HG03558 (cell line): ENCODE measurements around the gene DDR1.
"Not testable (repeated sequence)": the region's sequence is repeated elsewhere in the genome, so short reads cannot be mapped to it uniquely, and the experiment has no call there.

Experiments
- ATAC-seq: cut with Tn5 transposase; IDR thresholded peaks from one replicate; pipeline ENCODE4 v1.9.1; 2021; ENCODE audit warnings: moderate number of reproducible peaks; ENCODE audit not compliant: unreplicated experiment; ENCODE audit errors: extremely low read depth

Gene DDR1

GRCh38 chr6:30891816-30892538 is 7.7 kb downstream of the DDR1 start:
- no peak for ATAC-seq

- no peak for ATAC-seq
Measured at GRCh38 chr6:30893001-30893591, 8.8 kb downstream of the DDR1 start.

- ATAC-seq, result no peak
Measured at GRCh38 chr6:30893666-30894065, 9.3 kb downstream of the DDR1 start.

GRCh38 chr6:30894381-30894780 is 10.1 kb downstream of the DDR1 start:
- no peak for ATAC-seq

- no peak for ATAC-seq
Measured at GRCh38 chr6:30894935-30895334, 10.6 kb downstream of the DDR1 start.

- ATAC-seq, result no peak
Measured at GRCh38 chr6:30895343-30895742, 11.0 kb downstream of the DDR1 start.

GRCh38 chr6:30896541-30896940 is 12.2 kb downstream of the DDR1 start:
- no peak for ATAC-seq

GRCh38 chr6:30897882-30898281 is 13.6 kb downstream of the DDR1 start:
- no peak for ATAC-seq

- ATAC-seq, result no peak
Measured at GRCh38 chr6:30898750-30899360, 14.5 kb downstream of the DDR1 start.

- ATAC-seq, result no peak
Measured at GRCh38 chr6:30900863-30901417, 16.6 kb downstream of the DDR1 start.

- ATAC-seq, result no peak
Measured at GRCh38 chr6:30901436-30901835, 17.1 kb downstream of the DDR1 start.

GRCh38 chr6:30902196-30902595 is 17.9 kb downstream of the DDR1 start:
- ATAC-seq, result not testable (repeated sequence)

GRCh38 chr6:30902709-30903108 is 18.4 kb downstream of the DDR1 start:
- no peak for ATAC-seq

- ATAC-seq, result no peak
Measured at GRCh38 chr6:30903236-30903635, 18.9 kb downstream of the DDR1 start.

- ATAC-seq, result not testable (repeated sequence)
Measured at GRCh38 chr6:30907290-30907757, 23.0 kb downstream of the DDR1 start.

- peak; percentile 71 for ATAC-seq
Measured at GRCh38 chr6:30907758-30908591, 23.7 kb downstream of the DDR1 start, which contains the start of gene GTF2H4. Gene GTF2H4, plus strand, starts transcription at chr6:30908207.

- no peak for ATAC-seq
Measured at GRCh38 chr6:30908700-30909099, 24.4 kb downstream of the DDR1 start.

- not testable (repeated sequence) for ATAC-seq
Measured at GRCh38 chr6:30910473-30910872, 26.2 kb downstream of the DDR1 start.

GRCh38 chr6:30912746-30913520 is 28.6 kb downstream of the DDR1 start:
- ATAC-seq, result no peak

- ATAC-seq, result no peak
Measured at GRCh38 chr6:30913721-30914075, 29.4 kb downstream of the DDR1 start.
